ENCODE data around the gene GDPD5. TPM values are rescaled to one million over a fixed set of nuclear protein-coding genes. Genes with fewer than 3 reads are reported as not detected.
A peak's percentile ranks its signal among the peaks of the same experiment; 100 is the strongest.

GDPD5 gene
- total RNA-seq, 1 donor from 2014 or later: 7.8 TPM

GRCh38 chr11:75474878-75475766 lies 50.6 kb downstream of the GDPD5 start:
- H3K36me3 ChIP-seq (ENCODE audit: control insufficient read depth in 3 of 3, insufficient read depth in 3 of 3, low read length in 3 of 3): peaks cover 0 to 2% (median 0%) of the 10 kb centered on the region in 3 donors
- H3K27me3 ChIP-seq (ENCODE audit: control insufficient read depth in 3 of 3, insufficient read depth in 3 of 3, low read length in 3 of 3): no peaks in the 10 kb centered on the region
- no peaks in the 10 kb centered on the region for H3K9me3 ChIP-seq (ENCODE audit: control insufficient read depth in 3 of 3, low read length in 3 of 3)
- peak overlapping the region in 1 of 3 donors; percentile 13 for H3K4me3 ChIP-seq (ENCODE audit: low read length in 3 of 3)
- H3K4me1 ChIP-seq (ENCODE audit: control insufficient read depth in 3 of 3, insufficient read depth in 3 of 3, low read length in 3 of 3): peaks cover 33 to 42% (median 37%) of the 10 kb centered on the region in 3 donors
- H3K27ac ChIP-seq (ENCODE audit: low read depth, low read length): peak overlapping the region; percentile 49
- no peak overlapping the region for H3K9ac ChIP-seq (ENCODE audit: low read depth in 1 of 3, low read length in 3 of 3)

DNA sequence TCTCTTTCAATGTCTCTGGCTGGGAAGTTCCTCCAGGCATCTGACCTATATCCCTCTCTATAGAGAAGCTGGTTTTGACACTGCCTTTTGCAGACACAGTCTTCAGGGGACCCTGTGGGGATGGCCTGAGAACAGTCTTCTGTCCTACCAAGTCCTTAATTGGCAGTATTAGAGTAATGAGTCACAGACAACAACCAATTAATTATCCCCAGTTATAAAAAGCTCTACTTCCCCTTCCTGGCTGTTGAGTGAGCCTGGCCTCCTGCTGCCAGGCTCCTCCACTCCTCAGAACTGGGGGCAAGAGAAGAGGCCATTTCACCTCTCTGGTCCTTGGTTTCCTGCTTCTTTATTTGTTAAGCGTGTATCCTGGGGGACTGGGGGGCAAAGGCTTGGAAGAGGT lies 51.5 kb downstream of the GDPD5 start:
- Histone ChIP-seq H3K27ac (ENCODE audit: low read depth, low read length) (no peak overlapping the region), H3K4me1 (ENCODE audit: control insufficient read depth in 3 of 3, insufficient read depth in 3 of 3, low read length in 3 of 3) (peaks cover 35 to 42% (median 38%) of the 10 kb centered on the region in 3 donors), H3K9ac (ENCODE audit: low read depth in 1 of 3, low read length in 3 of 3) (no peak overlapping the region), H3K27me3 (ENCODE audit: control insufficient read depth in 3 of 3, insufficient read depth in 3 of 3, low read length in 3 of 3) (no peaks in the 10 kb centered on the region), H3K4me3 (ENCODE audit: low read length in 3 of 3) (no peak overlapping the region), H3K9me3 (ENCODE audit: control insufficient read depth in 3 of 3, low read length in 3 of 3) (no peaks in the 10 kb centered on the region), H3K36me3 (ENCODE audit: control insufficient read depth in 3 of 3, insufficient read depth in 3 of 3, low read length in 3 of 3) (peaks cover 0 to 2% (median 0%) of the 10 kb centered on the region in 3 donors)

DNA sequence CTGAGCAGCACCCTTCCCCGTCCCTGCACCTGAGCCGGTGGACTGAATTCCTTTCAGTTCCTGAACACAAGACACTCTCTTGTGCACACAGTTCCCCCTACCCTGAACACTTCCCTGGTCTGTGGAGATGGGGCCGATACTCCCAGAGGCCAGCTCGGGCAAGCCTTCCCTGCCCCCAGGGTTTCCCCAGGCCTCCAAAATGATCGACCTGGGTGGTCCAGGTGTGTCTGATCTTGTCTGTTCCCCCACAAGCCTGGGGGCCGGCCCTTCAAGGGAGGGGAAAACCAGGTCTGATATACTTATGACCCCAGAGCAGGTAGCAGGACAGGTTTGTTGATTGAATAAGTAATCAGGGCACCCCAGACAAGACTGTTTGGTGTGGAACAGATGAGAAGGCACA lies 52.1 kb downstream of the GDPD5 start:
- Histone ChIP-seq H3K9me3 (ENCODE audit: control insufficient read depth in 3 of 3, low read length in 3 of 3) (no peaks in the 10 kb centered on the region), H3K4me3 (ENCODE audit: low read length in 3 of 3) (no peak overlapping the region), H3K36me3 (ENCODE audit: control insufficient read depth in 3 of 3, insufficient read depth in 3 of 3, low read length in 3 of 3) (peaks cover 0 to 2% (median 0%) of the 10 kb centered on the region in 3 donors), H3K27me3 (ENCODE audit: control insufficient read depth in 3 of 3, insufficient read depth in 3 of 3, low read length in 3 of 3) (no peaks in the 10 kb centered on the region), H3K4me1 (ENCODE audit: control insufficient read depth in 3 of 3, insufficient read depth in 3 of 3, low read length in 3 of 3) (peaks cover 39 to 42% (median 40%) of the 10 kb centered on the region in 3 donors), H3K9ac (ENCODE audit: low read depth in 1 of 3, low read length in 3 of 3) (no peak overlapping the region), H3K27ac (ENCODE audit: low read depth, low read length) (no peak overlapping the region)

GRCh38 chr11:75472081-75472732 lies 53.5 kb downstream of the GDPD5 start:
- H3K4me1 ChIP-seq (ENCODE audit: control insufficient read depth in 3 of 3, insufficient read depth in 3 of 3, low read length in 3 of 3): peaks cover 38 to 43% (median 41%) of the 10 kb centered on the region in 3 donors
- no peak overlapping the region for H3K9ac ChIP-seq (ENCODE audit: low read depth in 1 of 3, low read length in 3 of 3)
- H3K27me3 ChIP-seq (ENCODE audit: control insufficient read depth in 3 of 3, insufficient read depth in 3 of 3, low read length in 3 of 3): no peaks in the 10 kb centered on the region

GRCh38 chr11:75471176-75471973 lies 54.4 kb downstream of the GDPD5 start:
- Histone ChIP-seq H3K4me1 (ENCODE audit: control insufficient read depth in 3 of 3, insufficient read depth in 3 of 3, low read length in 3 of 3) (peaks cover 34 to 43% (median 36%) of the 10 kb centered on the region in 3 donors), H3K36me3 (ENCODE audit: control insufficient read depth in 3 of 3, insufficient read depth in 3 of 3, low read length in 3 of 3) (peaks cover 0 to 2% (median 0%) of the 10 kb centered on the region in 3 donors), H3K27ac (ENCODE audit: low read depth, low read length) (no peak overlapping the region), H3K9ac (ENCODE audit: low read depth in 1 of 3, low read length in 3 of 3) (no peak overlapping the region), H3K4me3 (ENCODE audit: low read length in 3 of 3) (no peak overlapping the region), H3K9me3 (ENCODE audit: control insufficient read depth in 3 of 3, low read length in 3 of 3) (no peaks in the 10 kb centered on the region), H3K27me3 (ENCODE audit: control insufficient read depth in 3 of 3, insufficient read depth in 3 of 3, low read length in 3 of 3) (no peaks in the 10 kb centered on the region)

More at GRCh38 chr11:75472081-75472732, 53.5 kb downstream of the GDPD5 start:
- Histone ChIP-seq H3K27ac (ENCODE audit: low read depth, low read length) (no peak overlapping the region), H3K4me3 (ENCODE audit: low read length in 3 of 3) (no peak overlapping the region), H3K36me3 (ENCODE audit: control insufficient read depth in 3 of 3, insufficient read depth in 3 of 3, low read length in 3 of 3) (peaks cover 0 to 2% (median 0%) of the 10 kb centered on the region in 3 donors), H3K9me3 (ENCODE audit: control insufficient read depth in 3 of 3, low read length in 3 of 3) (no peaks in the 10 kb centered on the region)

DNA sequence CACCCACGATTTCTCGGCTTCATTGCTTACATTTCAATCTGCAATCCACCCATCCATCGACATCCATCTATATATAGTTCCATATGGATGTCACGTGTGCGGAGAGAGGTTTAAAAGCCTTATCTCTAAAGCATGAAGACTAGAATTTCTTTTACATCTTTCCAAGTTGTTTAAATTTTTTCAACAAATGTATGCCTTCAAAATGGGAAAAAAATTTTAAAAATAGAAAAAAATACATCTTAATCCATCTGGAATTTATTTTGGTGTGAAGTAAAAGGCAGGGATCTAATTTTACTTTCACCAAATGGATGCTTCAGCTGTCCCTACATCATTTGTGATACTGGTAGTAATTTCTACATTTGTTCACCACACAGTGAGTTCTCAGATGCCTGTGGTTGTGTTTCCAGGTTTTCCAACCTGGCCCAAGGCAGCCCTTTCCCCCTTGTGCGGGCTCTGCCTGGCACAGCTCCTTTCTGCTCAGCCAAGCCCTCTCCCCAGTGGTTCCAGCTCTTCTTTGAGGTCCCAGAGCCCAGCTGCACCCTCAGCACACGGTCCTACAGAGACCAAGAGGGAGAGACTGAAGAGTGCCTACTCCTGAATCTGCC lies 55.2 kb downstream of the GDPD5 start:
- H3K4me1 ChIP-seq (ENCODE audit: control insufficient read depth in 3 of 3, insufficient read depth in 3 of 3, low read length in 3 of 3): peaks cover 32 to 35% (median 32%) of the 10 kb centered on the region in 3 donors
- H3K36me3 ChIP-seq (ENCODE audit: control insufficient read depth in 3 of 3, insufficient read depth in 3 of 3, low read length in 3 of 3): peaks cover 0 to 2% (median 0%) of the 10 kb centered on the region in 3 donors

DNA sequence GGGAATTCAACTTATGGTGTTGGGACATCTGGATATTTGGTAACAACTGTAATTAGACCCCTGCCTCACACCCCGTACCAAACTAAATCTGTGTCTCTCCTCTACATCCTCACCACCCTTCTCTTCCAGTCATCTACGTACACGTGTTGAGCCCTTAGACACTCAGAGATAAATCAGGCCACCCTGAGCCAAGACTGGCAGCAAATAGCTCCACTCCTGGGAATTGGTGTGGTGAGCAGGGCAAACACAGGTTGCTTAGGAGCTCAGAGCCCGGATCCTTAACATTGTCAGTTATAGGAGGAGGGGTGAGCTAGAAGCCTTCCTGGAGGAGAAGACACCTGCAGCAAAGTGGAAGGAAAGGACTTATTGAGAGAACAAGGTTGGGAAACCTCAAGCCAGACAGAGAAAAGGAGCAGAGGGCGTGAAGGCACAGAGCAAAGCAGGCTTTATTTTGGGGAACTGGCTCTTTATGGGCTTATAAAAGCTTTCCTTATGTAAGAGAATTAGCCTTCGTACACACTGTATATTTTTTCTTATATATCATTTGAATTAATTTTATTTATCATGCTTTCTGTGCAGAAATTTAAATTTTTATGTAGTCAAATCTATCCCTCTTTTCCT lies 55.8 kb downstream of the GDPD5 start:
- H3K9ac ChIP-seq (ENCODE audit: low read depth in 1 of 3, low read length in 3 of 3): no peak overlapping the region
- H3K4me1 ChIP-seq (ENCODE audit: control insufficient read depth in 3 of 3, insufficient read depth in 3 of 3, low read length in 3 of 3): peaks cover 27 to 28% (median 28%) of the 10 kb centered on the region in 3 donors
- H3K9me3 ChIP-seq (ENCODE audit: control insufficient read depth in 3 of 3, low read length in 3 of 3): no peaks in the 10 kb centered on the region
- peaks cover 0 to 2% (median 0%) of the 10 kb centered on the region in 3 donors for H3K36me3 ChIP-seq (ENCODE audit: control insufficient read depth in 3 of 3, insufficient read depth in 3 of 3, low read length in 3 of 3)
- H3K27me3 ChIP-seq (ENCODE audit: control insufficient read depth in 3 of 3, insufficient read depth in 3 of 3, low read length in 3 of 3): no peaks in the 10 kb centered on the region
- H3K4me3 ChIP-seq (ENCODE audit: low read length in 3 of 3): no peak overlapping the region
- no peak overlapping the region for H3K27ac ChIP-seq (ENCODE audit: low read depth, low read length)

More for the DNA sequence above, 55.2 kb downstream of the GDPD5 start:
- no peaks in the 10 kb centered on the region for H3K9me3 ChIP-seq (ENCODE audit: control insufficient read depth in 3 of 3, low read length in 3 of 3)
- H3K27ac ChIP-seq (ENCODE audit: low read depth, low read length): no peak overlapping the region
- no peak overlapping the region for H3K4me3 ChIP-seq (ENCODE audit: low read length in 3 of 3)
- no peak overlapping the region for H3K9ac ChIP-seq (ENCODE audit: low read depth in 1 of 3, low read length in 3 of 3)
- H3K27me3 ChIP-seq (ENCODE audit: control insufficient read depth in 3 of 3, insufficient read depth in 3 of 3, low read length in 3 of 3): no peaks in the 10 kb centered on the region

- Histone ChIP-seq H3K27me3 (ENCODE audit: control insufficient read depth in 3 of 3, insufficient read depth in 3 of 3, low read length in 3 of 3) (no peaks in the 10 kb centered on the region), H3K27ac (ENCODE audit: low read depth, low read length) (no peak overlapping the region), H3K9ac (ENCODE audit: low read depth in 1 of 3, low read length in 3 of 3) (peak overlapping the region in 1 of 3 donors; percentile 25), H3K4me3 (ENCODE audit: low read length in 3 of 3) (peak overlapping the region in 1 of 3 donors; percentile 28), H3K36me3 (ENCODE audit: control insufficient read depth in 3 of 3, insufficient read depth in 3 of 3, low read length in 3 of 3) (peaks cover 0 to 2% (median 0%) of the 10 kb centered on the region in 3 donors), H3K4me1 (ENCODE audit: control insufficient read depth in 3 of 3, insufficient read depth in 3 of 3, low read length in 3 of 3) (peaks cover 18 to 24% (median 23%) of the 10 kb centered on the region in 3 donors), H3K9me3 (ENCODE audit: control insufficient read depth in 3 of 3, low read length in 3 of 3) (no peaks in the 10 kb centered on the region)
Measured at GRCh38 chr11:75468534-75469340, 57.0 kb downstream of the GDPD5 start.
